Endothelial cell of coronary artery (primary cell): ENCODE results near the gene LTB4R2. TPM values are rescaled to one million over a fixed set of nuclear protein-coding genes. Genes with fewer than 3 reads are reported as not detected.

Experiments used
- total RNA-seq: library from RNA; depleted of rRNA; stranded (reverse); fragments of >200 nt; gene quantifications from 2 replicates; pipeline ENCODE4 v1.2.3, GENCODE V29; 2014

The LTB4R2 gene
- total RNA-seq = 2.9 and 5.6 TPM in 2 replicates

DNA sequence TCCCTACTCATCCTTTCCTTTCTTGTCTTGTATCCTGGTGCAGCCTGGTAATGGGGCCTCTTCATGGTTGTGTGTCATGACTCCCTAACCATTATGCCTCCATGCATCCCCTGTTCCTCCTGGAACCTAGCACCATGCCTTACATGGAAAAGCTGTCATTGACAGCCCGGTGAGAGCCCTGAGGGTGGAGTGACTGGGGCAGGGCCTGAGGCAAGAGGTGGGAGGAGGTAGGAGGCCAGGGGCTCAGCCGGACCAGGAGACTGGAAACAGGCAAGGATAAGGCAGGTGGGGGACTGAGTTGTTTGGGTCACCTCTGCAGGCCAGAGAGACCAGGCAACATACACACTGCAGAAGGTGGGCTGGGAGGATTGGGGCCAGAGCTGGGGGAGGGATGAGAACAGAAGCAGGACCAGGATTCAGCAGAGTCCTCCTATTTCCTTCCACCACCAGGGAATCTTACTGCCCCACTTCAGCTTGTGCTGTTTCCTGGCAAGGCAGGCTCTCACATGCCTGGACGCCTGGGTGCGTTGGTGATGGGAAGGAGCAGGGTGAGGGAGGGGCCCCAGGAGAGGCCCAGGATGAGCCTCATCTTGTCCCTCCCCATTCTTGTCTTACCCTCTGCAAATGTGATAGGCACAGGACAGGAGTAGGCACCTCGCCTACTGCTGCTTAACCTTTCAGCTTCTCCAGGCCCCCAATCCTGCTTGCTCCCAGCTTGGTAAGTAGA is at the start of gene LTB4R2:
Gene LTB4R2 (plus strand): TSS at position 603 of the 727 bp plus-strand sequence. CDS start 525 bp downstream, outside the sequence.

GRCh38 chr14:24262821-24263733 is 46.9 kb upstream of the LTB4R2 start, which contains the start of gene TGM1:
TSS of gene TGM1 (minus strand) at chr14:24263177. CDS start at chr14:24262352, 825 bp downstream.

GRCh38 chr14:24271134-24271833 is 38.7 kb upstream of the LTB4R2 start, which contains the start of gene RABGGTA:
TSS of gene RABGGTA (minus strand) at chr14:24271597. CDS start at chr14:24271115, 482 bp downstream.

DNA sequence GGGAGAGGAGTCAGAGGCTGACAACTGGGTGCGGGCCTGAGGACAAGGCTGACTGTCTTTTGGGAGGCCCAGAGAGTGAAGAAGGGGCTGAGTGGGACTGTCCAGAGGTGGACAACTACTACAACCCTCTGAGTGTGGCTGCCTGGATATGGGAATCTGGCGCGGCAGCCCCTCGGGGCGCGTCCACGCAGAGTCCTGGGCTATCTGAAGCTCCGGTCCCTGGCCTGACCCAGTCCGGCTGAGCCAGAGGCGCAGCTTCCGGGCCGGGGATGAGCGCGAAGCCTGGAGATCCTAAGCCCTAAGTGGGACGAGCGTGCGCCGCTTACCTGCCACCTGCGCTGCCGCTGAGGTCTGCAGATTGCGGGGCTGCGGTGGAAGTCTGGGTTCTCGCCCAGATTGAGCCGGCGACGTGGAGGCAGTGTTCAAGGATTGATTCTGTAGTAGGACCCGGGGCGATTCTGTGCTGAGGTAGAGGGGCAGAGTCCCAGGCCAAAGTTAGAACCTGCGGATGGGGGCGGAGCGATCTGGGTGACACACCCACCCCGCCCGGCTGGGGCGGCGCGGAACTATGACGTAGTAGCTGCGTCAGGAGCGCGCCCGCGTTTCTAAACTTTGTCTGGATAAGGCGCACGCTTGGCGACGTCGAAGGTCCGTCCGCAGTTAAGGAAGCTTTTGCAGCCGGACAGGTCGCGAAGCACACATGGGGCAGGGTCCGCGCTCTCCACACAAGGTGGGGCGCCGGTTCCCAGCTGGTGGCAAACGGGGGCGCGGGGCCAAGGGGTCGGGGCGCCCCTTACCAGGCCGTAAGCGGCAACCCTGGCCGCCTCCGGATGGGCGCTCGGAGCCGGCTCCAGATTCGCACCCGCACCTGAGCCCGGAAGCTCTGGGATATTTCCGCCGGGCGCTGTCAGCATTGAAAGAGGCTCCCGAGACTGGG is 10.4 kb upstream of the LTB4R2 start, which contains the start of the genes DHRS1 and NOP9:
Gene DHRS1 (minus strand): TSS at position 526 of the 937 bp plus-strand sequence. CDS start 674 bp downstream, outside the sequence.
Gene NOP9 (plus strand): TSS at position 596 of the 937 bp plus-strand sequence. CDS start 105 bp downstream, at position 701.

GRCh38 chr14:24307575-24308341 is 2.2 kb upstream of the LTB4R2 start, which contains the start of gene CIDEB:
TSS of gene CIDEB (minus strand) at chr14:24307977. CDS start at chr14:24307858, 119 bp downstream.

DNA sequence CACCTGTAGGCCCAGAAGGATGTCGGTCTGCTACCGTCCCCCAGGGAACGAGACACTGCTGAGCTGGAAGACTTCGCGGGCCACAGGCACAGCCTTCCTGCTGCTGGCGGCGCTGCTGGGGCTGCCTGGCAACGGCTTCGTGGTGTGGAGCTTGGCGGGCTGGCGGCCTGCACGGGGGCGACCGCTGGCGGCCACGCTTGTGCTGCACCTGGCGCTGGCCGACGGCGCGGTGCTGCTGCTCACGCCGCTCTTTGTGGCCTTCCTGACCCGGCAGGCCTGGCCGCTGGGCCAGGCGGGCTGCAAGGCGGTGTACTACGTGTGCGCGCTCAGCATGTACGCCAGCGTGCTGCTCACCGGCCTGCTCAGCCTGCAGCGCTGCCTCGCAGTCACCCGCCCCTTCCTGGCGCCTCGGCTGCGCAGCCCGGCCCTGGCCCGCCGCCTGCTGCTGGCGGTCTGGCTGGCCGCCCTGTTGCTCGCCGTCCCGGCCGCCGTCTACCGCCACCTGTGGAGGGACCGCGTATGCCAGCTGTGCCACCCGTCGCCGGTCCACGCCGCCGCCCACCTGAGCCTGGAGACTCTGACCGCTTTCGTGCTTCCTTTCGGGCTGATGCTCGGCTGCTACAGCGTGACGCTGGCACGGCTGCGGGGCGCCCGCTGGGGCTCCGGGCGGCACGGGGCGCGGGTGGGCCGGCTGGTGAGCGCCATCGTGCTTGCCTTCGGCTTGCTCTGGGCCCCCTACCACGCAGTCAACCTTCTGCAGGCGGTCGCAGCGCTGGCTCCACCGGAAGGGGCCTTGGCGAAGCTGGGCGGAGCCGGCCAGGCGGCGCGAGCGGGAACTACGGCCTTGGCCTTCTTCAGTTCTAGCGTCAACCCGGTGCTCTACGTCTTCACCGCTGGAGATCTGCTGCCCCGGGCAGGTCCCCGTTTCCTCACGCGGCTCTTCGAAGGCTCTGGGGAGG is 985 bp downstream of the LTB4R2 start, which contains the start of gene LTB4R:
Gene LTB4R (plus strand): TSS at position 857 of the 959 bp plus-strand sequence. CDS start 4,150 bp downstream, outside the sequence.

GRCh38 chr14:24334431-24335291 is 24.7 kb downstream of the LTB4R2 start, which contains the start of gene ADCY4:
TSS of gene ADCY4 (minus strand) at chr14:24335071. CDS start at chr14:24334652, 419 bp downstream.

DNA sequence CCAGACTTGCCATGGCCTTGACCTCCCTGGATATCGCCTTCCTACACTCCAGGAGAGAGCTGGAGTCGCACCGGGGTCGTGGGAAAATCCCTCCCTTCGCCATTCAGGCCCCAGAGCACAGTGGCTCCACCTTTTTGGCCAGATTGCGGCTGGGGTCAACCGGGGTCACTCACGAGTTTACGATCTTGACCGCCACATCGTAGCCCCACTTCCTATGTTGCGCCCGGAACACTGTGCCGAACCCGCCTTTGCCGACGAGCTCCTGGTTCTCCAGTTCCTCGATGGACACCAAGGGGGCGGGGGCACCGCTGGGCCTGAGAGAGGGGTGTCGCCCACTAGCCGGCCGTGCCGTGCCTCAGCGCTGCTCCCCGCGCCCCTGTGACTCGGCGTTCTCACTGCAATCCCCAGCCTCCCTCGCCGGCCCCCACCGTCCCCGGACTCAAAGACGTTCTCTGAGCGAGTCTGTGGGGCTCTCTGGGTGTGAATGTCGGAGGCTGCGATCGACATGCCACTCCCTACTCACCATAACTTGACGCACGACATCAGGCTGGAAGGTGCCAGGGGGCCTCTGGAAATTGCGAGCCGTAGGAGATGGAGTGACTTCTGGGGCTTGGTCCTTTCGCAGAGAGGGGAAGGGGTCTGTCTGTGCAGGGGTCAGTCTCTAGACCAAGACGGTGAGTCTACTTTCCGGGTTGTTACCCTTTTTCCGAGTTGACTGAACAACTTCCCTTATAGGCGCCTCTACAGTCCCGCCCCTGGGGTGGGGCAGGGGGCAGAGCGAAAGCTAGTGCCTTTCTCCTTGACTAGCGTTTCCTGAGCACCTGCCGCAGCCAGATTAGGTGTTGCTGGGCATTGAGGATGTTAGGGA is 29.6 kb downstream of the LTB4R2 start, which contains the start of gene RIPK3:
Gene RIPK3 (minus strand): TSS at position 708 of the 868 bp plus-strand sequence. CDS start 165 bp downstream, at position 543.

Other genes starting within 250 kb of the LTB4R2 start
- gene CPNE6, start 238.6 kb upstream of the LTB4R2 start, total RNA-seq = not detected in 2 replicates
- gene PCK2, start 215.8 kb upstream of the LTB4R2 start, total RNA-seq = 5.1 and 17.4 TPM in 2 replicates
- gene DCAF11, start 195.4 kb upstream of the LTB4R2 start, total RNA-seq = 42.3 and 47.3 TPM in 2 replicates
- 0.19 and 0.45 TPM in 2 replicates for gene NRL, start 195.2 kb upstream of the LTB4R2 start, total RNA-seq
- 0.19 and 0.27 TPM in 2 replicates for gene FITM1, start 179.5 kb upstream of the LTB4R2 start, total RNA-seq
- 78.5 and 103 TPM in 2 replicates for gene PSME1, start 173.9 kb upstream of the LTB4R2 start, total RNA-seq
- 23.2 and 23.7 TPM in 2 replicates for gene EMC9, start 168.5 kb upstream of the LTB4R2 start, total RNA-seq
- 101 and 105 TPM in 2 replicates for gene PSME2, start 163.5 kb upstream of the LTB4R2 start, total RNA-seq
- gene RNF31, start 162.6 kb upstream of the LTB4R2 start, total RNA-seq = 28.9 and 29.3 TPM in 2 replicates
- gene IRF9, start 148.9 kb upstream of the LTB4R2 start, total RNA-seq = 39.4 and 47.7 TPM in 2 replicates
- gene REC8, start 138.1 kb upstream of the LTB4R2 start, total RNA-seq = 1.3 and 4.2 TPM in 2 replicates
- 41.1 and 49.6 TPM in 2 replicates for gene IPO4, start 121.3 kb upstream of the LTB4R2 start, total RNA-seq
- gene TM9SF1, start 114.7 kb upstream of the LTB4R2 start, total RNA-seq = 38.6 and 53.6 TPM in 2 replicates
- 0.09 TPM in 1 of 2 replicates, not detected in the other for gene TSSK4, start 104.4 kb upstream of the LTB4R2 start, total RNA-seq
- gene CHMP4A, start 96.7 kb upstream of the LTB4R2 start, total RNA-seq = 16.7 and 27.9 TPM in 2 replicates
- gene MDP1, start 94.1 kb upstream of the LTB4R2 start, total RNA-seq = 8.6 and 8.8 TPM in 2 replicates
- gene NEDD8, start 77.8 kb upstream of the LTB4R2 start, total RNA-seq = 235 and 253 TPM in 2 replicates
- gene GMPR2, start 77.2 kb upstream of the LTB4R2 start, total RNA-seq = 76.5 and 85.2 TPM in 2 replicates
- 38.1 and 43.4 TPM in 2 replicates for gene TINF2, start 67.5 kb upstream of the LTB4R2 start, total RNA-seq
- 0.36 and 0.75 TPM in 2 replicates for gene TGM1, start 47.0 kb upstream of the LTB4R2 start, total RNA-seq
- gene RABGGTA, start 38.5 kb upstream of the LTB4R2 start, total RNA-seq = 20.5 and 21.1 TPM in 2 replicates
- gene DHRS1, start 10.4 kb upstream of the LTB4R2 start, total RNA-seq = 6.6 and 7.3 TPM in 2 replicates
- gene NOP9, start 10.3 kb upstream of the LTB4R2 start, total RNA-seq = 24.8 and 25.4 TPM in 2 replicates
- 1.4 and 2.8 TPM in 2 replicates for gene CIDEB, start 2.2 kb upstream of the LTB4R2 start, total RNA-seq
- 1.7 and 3.3 TPM in 2 replicates for gene LTB4R, start 1.4 kb downstream of the LTB4R2 start, total RNA-seq
- 37.2 and 43.1 TPM in 2 replicates for gene ADCY4, start 24.9 kb downstream of the LTB4R2 start, total RNA-seq
- gene RIPK3, start 29.9 kb downstream of the LTB4R2 start, total RNA-seq = 2.9 and 3.5 TPM in 2 replicates
- gene NFATC4, start 58.0 kb downstream of the LTB4R2 start, total RNA-seq = 14.8 and 25.8 TPM in 2 replicates
- 8.0 and 14.1 TPM in 2 replicates for gene NYNRIN, start 88.9 kb downstream of the LTB4R2 start, total RNA-seq
- 1.3 and 2.6 TPM in 2 replicates for gene CBLN3, start 119.5 kb downstream of the LTB4R2 start, total RNA-seq
- 46.2 and 73.3 TPM in 2 replicates for gene KHNYN, start 119.8 kb downstream of the LTB4R2 start, total RNA-seq
- 7.9 and 9.3 TPM in 2 replicates for gene SDR39U1, start 132.6 kb downstream of the LTB4R2 start, total RNA-seq
- not detected in 2 replicates for gene CMA1, start 198.1 kb downstream of the LTB4R2 start, total RNA-seq